Spleen (tissue), 11 donors: ENCODE measurements around the gene LRBA. TPM values are rescaled to one million over a fixed set of nuclear protein-coding genes. Genes with fewer than 3 reads are reported as not detected.

Source experiments
- DNase-seq: peaks from one replicate; pipeline ENCODE4 v3.0.0-alpha.2; 2020
- H3K27ac ChIP-seq, 8 donors: fragments of 200-600 bp; sonication (generic) in 7 of 8; 1 replicate in 4 of 8; 2 replicates in 4 of 8; pipeline versions ENCODE4 v1.5.0 to v1.8.0; 2016 to 2021; ENCODE audit warnings: inconsistent platforms in 4 of 8, mild to moderate bottlenecking in 4 of 8, moderate library complexity in 1 of 8
- H3K27me3 ChIP-seq, 7 donors: fragments of 200-600 bp; sonication (generic) in 6 of 7; replicated peaks in 1 of 7; 1 replicate in 4 of 7; 2 replicates in 3 of 7; pipeline versions ENCODE4 v1.5.0 to v1.8.0; 2016 to 2021; ENCODE audit warnings: inconsistent platforms in 3 of 7, mild to moderate bottlenecking in 1 of 7
- H3K36me3 ChIP-seq, 6 donors: fragments of 200-600 bp; sonication (generic) in 5 of 6; 1 replicate in 4 of 6; 2 replicates in 2 of 6; pipeline versions ENCODE4 v1.5.0 to v1.8.0; 2016 to 2021; ENCODE audit warnings: inconsistent platforms in 2 of 6
- H3K4me1 ChIP-seq, 6 donors: fragments of 200-600 bp; sonication (generic) in 5 of 6; 1 replicate in 3 of 6; 2 replicates in 3 of 6; pipeline versions ENCODE4 v1.5.0 to v1.8.0; 2016 to 2021; ENCODE audit warnings: inconsistent platforms in 3 of 6
- H3K4me3 ChIP-seq, 8 donors: fragments of 200-600 bp; sonication (generic) in 7 of 8; 1 replicate in 4 of 8; 2 replicates in 4 of 8; pipeline versions ENCODE4 v1.5.0 to v1.8.0; 2016 to 2021; ENCODE audit warnings: inconsistent platforms in 4 of 8, mild to moderate bottlenecking in 4 of 8, moderate library complexity in 2 of 8
- H3K9me3 ChIP-seq, 8 donors: fragments of 200-600 bp; sonication (generic) in 7 of 8; 1 replicate in 4 of 8; 2 replicates in 4 of 8; pipeline versions ENCODE4 v1.5.0 to v1.8.0; 2016 to 2021; ENCODE audit warnings: inconsistent platforms in 4 of 8
- CTCF ChIP-seq, 11 experiments: fragments of 200-600 bp in 7 of 11; fragments of 450-650 bp in 4 of 11; sonication (generic) in 4 of 11; IDR thresholded peaks in 8 of 11; conservative IDR thresholded peaks in 3 of 11; 1 replicate in 7 of 11; 2 replicates in 4 of 11; pipeline versions ENCODE4 v1.4.0 to v1.8.0; 2016 to 2021; ENCODE audit warnings: antibody characterized with exemption in 11 of 11, inconsistent platforms in 4 of 11, mild to moderate bottlenecking in 1 of 11
- POLR2A ChIP-seq, 3 donors: fragments of 450-650 bp; IDR thresholded peaks; one replicate each; pipeline ENCODE4 v1.5.1; 2017; ENCODE audit warnings: antibody characterized with exemption in 3 of 3, mild to moderate bottlenecking in 1 of 3
- POLR2AphosphoS5 ChIP-seq, 3 donors: sonication (generic); formaldehyde crosslinking; IDR thresholded peaks; one replicate each; pipeline ENCODE4 v1.5.1; 2017; ENCODE audit warnings: antibody characterized with exemption in 3 of 3
- WGBS, 5 donors: extraction: QIAGEN DNeasy Blood & Tissue Kit in 3 of 5; methylation state at CpG; one replicate each; pipeline versions ENCODE4 v1.1.5 to v1.1.7; 2013 to 2018; 5-methylcytosine and 5-hydroxymethylcytosine counted together
- intact Hi-C: fragments of 100-400 bp; cut with DNase I; formaldehyde crosslinking; loops from one replicate; pipeline ENCODE4 v1.15.0; 2023; ENCODE audit warnings: low total_unique reads
- polyA plus RNA-seq, 3 donors: library from polyadenylated mRNA; stranded (reverse); fragments of 200-250 nt; gene quantifications; one replicate each; pipeline ENCODE4 v1.2.1, GENCODE V29; 2013
- total RNA-seq, 7 donors: library from RNA; depleted of rRNA in 3 of 7; stranded (reverse); fragments of >200 nt in 3 of 7; fragmentation: NEBNext Ultra II Directional in 4 of 7; extraction: Animal tissue kit (Norgen Biotek cat#: 25700) in 4 of 7; gene quantifications; one replicate each; pipeline versions ENCODE4 v1.1.0 to v1.2.1, GENCODE V29; 2016 to 2021
- donor health status: healthy with polysubstance abuse.
- donor health status: DM: no; HTN: no; CAD: no; lungs with moderate emphysema.
- donor health status: DM: no; HTN: no; CAD: no.
- donor health status: Bipolar disorder and iron deficiency.
- donor health status: healthy.
- donor health status: DM: no; HTN: no; CAD: no.
- donor health status: DM: yes; HTN: yes; CAD: no.

The LRBA gene
- total and polyA plus RNA-seq, 10 donors, result 8.2 to 84.9 (median 50.5) TPM

GRCh38 chr4:150805183-150806025 lies 209.7 kb downstream of the LRBA start:
- no peak for DNase-seq
- Histone ChIP-seq H3K9me3 (no peaks in the 10 kb centered on the region), H3K27ac (no peak overlapping the region), H3K4me3 (no peak overlapping the region), H3K36me3 (peaks cover 0 to 37% (median 3%) of the 10 kb centered on the region in 6 donors), H3K27me3 (no peaks in the 10 kb centered on the region), H3K4me1 (no peaks in the 10 kb centered on the region)
- intact Hi-C loops, result no loop called here
- WGBS, 5 donors, result 86 to 91% (median 89%) methylated on average over 3 of the region's 3 CpGs
- TF ChIP-seq POLR2A (IDR thresholded peaks at IDR 0.05) (no peak), CTCF (IDR thresholded peaks at IDR 0.05 in 8 of 11, conservative IDR thresholded peaks at IDR 0.05 in 3 of 11) (no peak), POLR2AphosphoS5 (IDR thresholded peaks at IDR 0.05) (no peak)

- intact Hi-C loops, result no loop called here
- H3K27me3 ChIP-seq, result no peaks in the 10 kb centered on the region
Observed at GRCh38 chr4:150801833-150802232, 213.3 kb downstream of the LRBA start.

GRCh38 chr4:150799207-150799606 lies 215.9 kb downstream of the LRBA start:
- no peaks in the 10 kb centered on the region for H3K4me1 ChIP-seq
- peaks cover 0 to 14% (median 3%) of the 10 kb centered on the region in 6 donors for H3K36me3 ChIP-seq
- intact Hi-C loops, result no loop called here
- no peak for DNase-seq
- H3K27me3 ChIP-seq, result no peaks in the 10 kb centered on the region
- TF ChIP-seq POLR2A (IDR thresholded peaks at IDR 0.05) (no peak), POLR2AphosphoS5 (IDR thresholded peaks at IDR 0.05) (no peak), CTCF (IDR thresholded peaks at IDR 0.05 in 8 of 11, conservative IDR thresholded peaks at IDR 0.05 in 3 of 11) (no peak)
- no peak overlapping the region for H3K4me3 ChIP-seq
- no peak overlapping the region for H3K27ac ChIP-seq
- WGBS, 5 donors, result 92 to 99% (median 96%) methylated on average over 2 of the region's 2 CpGs
- no peaks in the 10 kb centered on the region for H3K9me3 ChIP-seq

More at GRCh38 chr4:150801833-150802232, 213.3 kb downstream of the LRBA start:
- WGBS, 5 donors, result 96 to 99% (median 96%) methylated on average over 4 of the region's 4 CpGs
- DNase-seq, result no peak
- Histone ChIP-seq H3K27ac (no peak overlapping the region), H3K9me3 (no peaks in the 10 kb centered on the region), H3K4me1 (no peaks in the 10 kb centered on the region), H3K4me3 (no peak overlapping the region), H3K36me3 (peaks cover 0 to 27% (median 3%) of the 10 kb centered on the region in 6 donors)
- TF ChIP-seq CTCF (IDR thresholded peaks at IDR 0.05 in 8 of 11, conservative IDR thresholded peaks at IDR 0.05 in 3 of 11), result no peak
- TF ChIP-seq POLR2AphosphoS5 (IDR thresholded peaks at IDR 0.05), result no peak
- no peak for TF ChIP-seq POLR2A (IDR thresholded peaks at IDR 0.05)

- H3K4me3 ChIP-seq, result no peak overlapping the region
- TF ChIP-seq POLR2A (IDR thresholded peaks at IDR 0.05), result no peak
- TF ChIP-seq POLR2AphosphoS5 (IDR thresholded peaks at IDR 0.05), result no peak
- no peak for TF ChIP-seq CTCF (IDR thresholded peaks at IDR 0.05 in 8 of 11, conservative IDR thresholded peaks at IDR 0.05 in 3 of 11)
- H3K9me3 ChIP-seq, result no peaks in the 10 kb centered on the region
- peaks cover 0 to 17% (median 0%) of the 10 kb centered on the region in 6 donors for H3K36me3 ChIP-seq
- intact Hi-C loops, result no loop called here
- 90 to 96% (median 95%) methylated on average over 2 of the region's 2 CpGs for WGBS, 5 donors
- no peaks in the 10 kb centered on the region for H3K4me1 ChIP-seq
- no peaks in the 10 kb centered on the region for H3K27me3 ChIP-seq
- H3K27ac ChIP-seq, result no peak overlapping the region
- no peak for DNase-seq
Observed at GRCh38 chr4:150794706-150795105, 220.4 kb downstream of the LRBA start.
